LNCAP (cell line): ENCODE results near the gene HSPBP1.

Experiments
- TF ChIP-seq, protein P1 (sequence below): fragments of 450-650 bp; IDR thresholded peaks from 2 replicates; pipeline ENCODE4 v1.5.1; 2017; ENCODE audit warnings: mild to moderate bottlenecking

Gene HSPBP1

GRCh38 chr19:55228403-55229031, 51.4 kb downstream of the HSPBP1 start, which contains the start of gene TMEM86B:
TMEM86B (minus strand) TSS chr19:55228763; CDS start chr19:55228741, 22 bp downstream.
- TF ChIP-seq, protein P1, sequence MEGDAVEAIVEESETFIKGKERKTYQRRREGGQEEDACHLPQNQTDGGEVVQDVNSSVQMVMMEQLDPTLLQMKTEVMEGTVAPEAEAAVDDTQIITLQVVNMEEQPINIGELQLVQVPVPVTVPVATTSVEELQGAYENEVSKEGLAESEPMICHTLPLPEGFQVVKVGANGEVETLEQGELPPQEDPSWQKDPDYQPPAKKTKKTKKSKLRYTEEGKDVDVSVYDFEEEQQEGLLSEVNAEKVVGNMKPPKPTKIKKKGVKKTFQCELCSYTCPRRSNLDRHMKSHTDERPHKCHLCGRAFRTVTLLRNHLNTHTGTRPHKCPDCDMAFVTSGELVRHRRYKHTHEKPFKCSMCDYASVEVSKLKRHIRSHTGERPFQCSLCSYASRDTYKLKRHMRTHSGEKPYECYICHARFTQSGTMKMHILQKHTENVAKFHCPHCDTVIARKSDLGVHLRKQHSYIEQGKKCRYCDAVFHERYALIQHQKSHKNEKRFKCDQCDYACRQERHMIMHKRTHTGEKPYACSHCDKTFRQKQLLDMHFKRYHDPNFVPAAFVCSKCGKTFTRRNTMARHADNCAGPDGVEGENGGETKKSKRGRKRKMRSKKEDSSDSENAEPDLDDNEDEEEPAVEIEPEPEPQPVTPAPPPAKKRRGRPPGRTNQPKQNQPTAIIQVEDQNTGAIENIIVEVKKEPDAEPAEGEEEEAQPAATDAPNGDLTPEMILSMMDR: no peak

GRCh38 chr19:55228015-55228391, 51.9 kb downstream of the HSPBP1 start:
- TF ChIP-seq, protein P1: no peak

DNA sequence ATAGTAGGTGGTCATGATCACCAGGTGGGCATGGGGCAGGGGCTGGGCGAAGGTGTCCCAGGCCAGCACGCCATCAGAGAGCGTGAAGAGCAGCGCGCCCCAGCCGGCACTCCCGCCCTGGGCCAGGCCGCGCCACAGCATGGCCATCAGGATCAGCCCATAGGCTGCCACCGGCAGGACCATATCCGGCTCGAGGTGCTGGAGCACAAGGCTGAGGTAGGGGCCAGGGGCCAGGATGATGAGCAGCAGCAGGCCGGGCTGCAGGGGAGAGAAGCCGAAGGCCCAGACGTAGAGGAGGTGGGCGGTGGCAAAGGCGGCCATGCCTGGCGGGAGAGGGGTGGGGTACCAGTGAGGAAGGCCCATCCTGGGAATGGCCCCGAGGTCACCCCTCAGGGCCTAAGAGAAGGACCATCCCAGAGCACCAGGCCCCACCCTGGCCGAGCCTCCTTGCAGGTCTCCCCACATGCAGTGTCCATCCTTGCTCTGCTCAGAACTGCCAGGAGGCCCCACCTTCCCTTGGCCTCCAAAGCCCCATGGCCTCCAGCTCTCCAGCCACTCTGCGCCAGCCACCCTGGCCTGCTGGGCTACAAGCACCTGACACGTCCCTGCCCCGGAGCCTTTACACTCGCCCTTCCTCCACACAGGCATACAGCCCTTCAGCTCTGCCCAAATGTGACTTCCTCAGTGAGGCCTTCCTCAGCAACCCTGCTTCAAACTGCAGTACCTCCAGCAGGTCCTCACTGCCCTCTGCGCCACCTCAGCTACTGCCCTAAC, 52.5 kb downstream of the HSPBP1 start:
- TF ChIP-seq, protein P1: no peak

DNA sequence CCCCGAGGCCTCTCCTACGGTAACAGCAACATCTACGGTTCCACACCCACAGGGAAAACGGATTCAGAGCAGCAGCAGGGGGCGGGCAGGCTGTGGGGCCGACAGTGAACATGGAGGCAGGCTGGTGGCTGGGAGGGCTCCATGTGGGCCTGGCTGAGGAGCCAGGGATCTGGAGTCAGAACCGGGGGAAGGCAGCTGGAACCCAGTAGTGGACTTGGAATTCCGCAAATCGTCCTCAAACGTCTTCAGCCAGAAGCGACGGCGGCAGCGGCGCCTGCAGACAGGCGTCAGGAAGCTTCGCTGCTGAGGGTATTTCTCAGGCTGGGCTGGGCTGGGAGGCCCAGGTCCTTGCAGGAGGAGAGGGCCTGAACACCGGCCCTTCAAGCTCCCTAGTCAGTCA, 53.1 kb downstream of the HSPBP1 start:
- TF ChIP-seq, protein P1: no peak

DNA sequence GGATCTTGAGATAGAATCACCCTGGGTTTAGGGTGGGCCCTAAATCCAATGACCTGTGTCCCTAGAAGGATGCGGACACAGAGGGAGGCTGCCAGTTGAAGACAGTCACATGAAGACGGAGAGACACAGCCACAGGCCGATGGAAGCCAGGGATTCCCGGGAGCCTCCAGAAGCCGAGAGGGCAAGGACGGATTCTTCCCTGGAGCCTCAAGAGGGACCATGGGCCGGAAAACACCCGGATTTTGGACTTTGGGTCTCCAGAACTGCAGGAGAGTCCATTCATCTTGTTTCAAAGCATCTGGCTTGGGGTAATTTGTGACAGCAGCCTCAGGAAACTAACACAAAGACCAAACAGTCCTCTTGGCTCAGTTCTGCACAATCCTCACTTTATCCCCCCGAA, 53.6 kb downstream of the HSPBP1 start:
- TF ChIP-seq, protein P1: no peak

DNA sequence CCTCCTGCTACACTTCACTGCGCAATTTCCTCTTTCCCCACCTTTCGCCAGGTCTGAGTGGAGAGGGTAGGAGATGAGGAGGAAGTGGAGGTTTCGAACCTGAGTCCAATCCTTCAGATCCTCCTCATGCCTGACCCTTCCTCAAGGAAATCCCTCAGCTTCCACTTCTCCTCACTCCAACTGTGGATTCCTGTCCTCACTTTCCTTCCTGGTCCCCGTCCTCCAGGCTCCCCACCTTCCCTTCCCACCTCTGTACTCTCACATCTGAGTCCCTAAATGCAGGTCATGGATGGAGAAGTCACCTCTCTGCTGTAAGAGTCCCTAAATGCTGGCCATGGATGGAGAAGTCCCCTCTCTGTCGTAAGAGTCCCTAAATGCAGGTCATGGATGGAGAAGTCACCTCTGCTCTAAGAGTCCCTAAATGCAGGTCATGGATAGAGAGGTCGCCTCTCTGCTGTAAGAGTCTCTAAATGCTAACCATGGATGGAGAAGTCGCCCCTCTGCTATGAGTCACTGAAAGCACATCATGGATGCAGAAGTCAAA, 54.4 kb downstream of the HSPBP1 start:
- TF ChIP-seq, protein P1: no peak

DNA sequence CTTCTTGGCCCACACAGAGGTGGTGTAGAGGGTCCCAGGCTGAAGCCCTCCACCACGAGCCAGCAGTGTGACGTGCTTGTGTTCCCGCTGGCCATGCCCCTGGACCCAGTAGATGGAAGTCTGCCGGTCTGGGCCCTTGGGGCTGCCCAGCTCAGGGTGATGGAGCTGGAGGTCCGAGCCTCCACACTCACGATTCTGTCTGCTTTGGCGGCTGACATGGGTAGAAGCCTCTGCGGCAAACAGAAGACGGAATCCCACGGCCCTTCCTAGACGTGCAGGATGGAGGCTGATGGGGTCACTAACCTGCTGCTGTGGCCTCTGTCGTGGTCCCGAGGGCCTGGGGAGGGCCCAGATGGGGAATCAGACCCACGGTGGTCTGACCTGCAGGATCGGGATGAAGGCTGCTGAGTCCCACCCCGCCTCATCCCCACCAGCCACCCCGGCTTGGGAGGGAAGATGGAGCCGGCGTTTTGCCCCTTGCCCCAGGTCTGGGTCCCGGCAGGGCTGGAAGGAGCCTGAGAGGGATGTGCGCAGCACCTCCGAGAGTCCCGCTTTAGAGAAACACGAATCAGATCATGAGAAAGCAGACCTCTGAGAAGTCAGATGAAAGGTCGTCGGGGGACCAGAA, 55.8 kb downstream of the HSPBP1 start:
- TF ChIP-seq, protein P1: no peak
